HG02870 (cell line): ENCODE measurements around the gene TXLNA.
A peak's percentile ranks its signal among the peaks of the same experiment; 100 is the strongest.
"Not testable (repeated sequence)": the region's sequence is repeated elsewhere in the genome, so short reads cannot be mapped to it uniquely, and the experiment has no call there.

Experiments
- ATAC-seq: cut with Tn5 transposase; IDR thresholded peaks from one replicate; pipeline ENCODE4 v1.9.1; 2021; ENCODE audit warnings: mild to moderate bottlenecking, moderate library complexity; ENCODE audit not compliant: unreplicated experiment

TXLNA gene

GRCh38 chr1:32179443-32180185 lies at the start of gene TXLNA:
Gene TXLNA (plus strand): TSS chr1:32179675. CDS start chr1:32180346, 671 bp downstream.
- peak; percentile 83 for ATAC-seq

- not testable (repeated sequence) for ATAC-seq
Measured at GRCh38 chr1:32133950-32134280, 45.6 kb upstream of the TXLNA start.

- ATAC-seq, result no peak
Measured at GRCh38 chr1:32137111-32137510, 42.4 kb upstream of the TXLNA start.

DNA sequence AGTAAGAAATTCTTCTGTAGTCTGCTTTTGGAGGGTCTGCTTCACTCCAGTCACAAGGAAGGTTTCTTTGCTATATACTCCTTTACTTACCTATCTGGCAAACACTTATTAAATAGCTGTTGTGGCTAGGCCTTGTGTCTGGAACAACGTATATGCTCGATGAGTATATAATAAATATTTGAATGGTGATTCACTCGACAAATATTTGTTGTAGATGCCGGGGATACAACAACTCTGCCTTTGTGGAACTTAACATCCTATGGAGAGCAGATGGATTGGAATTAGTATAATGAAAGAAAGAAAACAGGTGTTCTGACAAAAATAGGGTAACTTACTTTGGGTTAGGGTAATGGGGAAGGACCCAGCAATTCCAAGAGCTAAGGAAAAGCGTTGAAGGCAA lies 40.5 kb upstream of the TXLNA start:
- ATAC-seq, result no peak

DNA sequence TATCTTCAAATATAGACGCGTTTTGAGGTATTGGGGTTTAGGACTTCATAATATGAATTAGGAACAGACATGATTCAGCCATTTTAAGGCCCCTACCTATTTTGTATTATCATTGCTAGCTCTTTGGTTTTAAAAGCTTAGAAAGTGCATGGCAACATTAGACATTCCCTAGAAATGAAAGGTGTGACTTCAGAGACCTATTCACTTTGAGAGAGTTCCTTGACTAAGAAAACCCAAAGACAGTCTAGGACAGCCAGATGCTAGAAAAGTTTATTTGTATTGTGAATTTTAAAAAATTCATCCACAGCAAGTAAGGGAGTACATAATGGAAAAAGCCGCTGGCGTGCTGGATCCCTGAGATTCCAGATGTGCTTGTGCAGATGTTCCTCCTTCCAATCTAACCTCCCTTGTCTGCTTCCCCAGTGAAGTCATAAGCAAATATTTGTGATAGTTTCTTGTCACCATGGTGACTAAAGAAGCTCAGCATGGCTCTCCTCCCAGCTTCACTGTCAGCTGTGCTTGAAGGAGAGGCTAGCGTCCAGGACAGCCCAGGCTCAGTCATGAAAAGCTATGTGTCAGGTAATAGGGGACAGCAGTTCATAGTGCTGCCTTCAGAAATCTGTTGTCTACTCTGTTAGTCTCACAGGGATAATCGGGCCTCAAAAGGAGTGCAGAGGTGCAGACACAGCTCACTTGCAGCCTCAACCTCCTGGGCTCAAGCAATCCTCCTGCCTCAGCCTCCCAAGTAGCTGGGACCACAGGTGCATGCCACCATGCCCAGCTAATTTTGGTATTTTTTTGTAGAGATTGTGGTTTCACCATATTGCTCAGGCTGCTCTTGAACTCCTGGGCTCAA lies 36.8 kb upstream of the TXLNA start:
- ATAC-seq, result no peak

DNA sequence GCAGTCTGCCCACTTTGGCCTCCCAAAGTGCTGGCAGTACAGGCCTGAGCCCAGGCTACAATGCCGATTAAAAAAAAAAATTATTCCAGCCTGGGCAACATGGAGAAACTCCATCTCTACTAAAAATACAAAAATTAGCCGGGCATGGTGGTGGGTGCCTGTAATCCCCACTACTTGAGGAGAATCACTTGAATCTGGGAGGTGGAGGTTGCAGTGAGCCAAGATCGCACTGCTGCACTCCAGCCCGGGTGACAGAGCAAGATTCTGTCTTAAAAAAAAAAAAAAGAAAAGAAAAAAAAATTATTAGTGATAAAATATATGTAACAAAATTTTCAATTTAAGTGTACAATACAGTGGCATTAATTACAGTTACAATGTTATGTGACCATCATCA lies 36.2 kb upstream of the TXLNA start:
- ATAC-seq, result not testable (repeated sequence)

GRCh38 chr1:32144033-32144432 lies 35.4 kb upstream of the TXLNA start:
- ATAC-seq, result no peak

GRCh38 chr1:32147799-32148198 lies 31.7 kb upstream of the TXLNA start:
- not testable (repeated sequence) for ATAC-seq

DNA sequence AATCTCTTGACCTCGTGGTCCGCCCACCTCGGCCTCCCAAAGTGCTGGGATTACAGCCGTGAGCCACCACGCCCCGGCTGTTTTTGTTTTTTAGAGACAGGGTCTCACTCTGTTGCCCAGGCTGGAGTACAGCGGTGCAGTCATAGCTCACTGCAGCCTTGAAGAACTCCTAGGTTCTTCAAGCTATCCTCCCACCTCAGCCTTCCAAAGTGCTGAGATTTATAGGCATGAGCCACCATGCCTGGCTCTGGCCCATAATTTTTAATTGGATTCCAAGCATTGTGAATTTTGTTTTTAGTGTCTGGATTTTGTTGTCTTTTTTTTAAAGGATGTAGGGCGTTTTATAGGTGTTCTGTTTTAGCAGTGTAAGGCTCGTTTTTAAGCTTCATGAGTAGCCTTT lies 28.6 kb upstream of the TXLNA start:
- no peak for ATAC-seq

DNA sequence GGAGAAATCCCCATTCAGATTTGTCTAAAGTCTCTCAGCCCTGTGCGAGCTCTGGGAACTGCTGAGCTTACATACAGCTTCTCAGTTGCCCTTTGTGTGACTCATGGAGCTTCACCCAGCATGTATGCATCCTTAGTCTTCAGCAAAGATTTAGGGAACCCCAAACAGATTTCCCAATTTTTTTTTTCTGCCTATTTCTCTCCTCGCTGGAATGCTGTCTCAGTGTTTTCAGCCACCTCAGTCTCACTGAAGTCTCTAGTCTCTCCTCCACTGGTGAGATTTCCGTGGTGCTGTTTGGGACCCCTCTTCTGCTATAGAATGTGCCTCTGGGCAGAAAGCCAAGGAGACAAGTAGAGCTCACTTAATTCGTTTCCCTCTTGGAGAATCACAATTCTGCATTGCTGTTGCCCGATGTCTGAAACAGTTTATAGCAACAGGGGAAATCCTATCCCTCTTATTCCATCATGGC lies 28.1 kb upstream of the TXLNA start:
- ATAC-seq, result no peak

DNA sequence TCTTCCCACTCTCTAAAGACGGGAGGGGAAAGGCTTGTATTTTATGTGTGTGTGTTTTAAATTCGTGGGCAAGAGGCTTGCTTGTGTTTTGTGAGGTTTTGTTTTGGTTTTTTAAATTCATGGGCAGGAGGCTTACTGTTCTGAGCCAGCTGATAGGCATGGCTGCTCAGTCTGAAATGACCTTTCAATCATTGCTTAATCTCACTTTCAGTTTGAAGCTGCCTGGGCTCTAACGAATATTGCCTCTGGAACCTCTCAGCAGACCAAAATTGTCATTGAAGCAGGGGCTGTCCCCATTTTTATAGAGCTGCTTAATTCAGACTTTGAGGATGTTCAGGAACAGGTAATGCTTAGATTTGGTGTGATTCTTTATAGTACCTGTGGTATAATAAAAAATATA lies 20.3 kb upstream of the TXLNA start:
- ATAC-seq, result no peak

DNA sequence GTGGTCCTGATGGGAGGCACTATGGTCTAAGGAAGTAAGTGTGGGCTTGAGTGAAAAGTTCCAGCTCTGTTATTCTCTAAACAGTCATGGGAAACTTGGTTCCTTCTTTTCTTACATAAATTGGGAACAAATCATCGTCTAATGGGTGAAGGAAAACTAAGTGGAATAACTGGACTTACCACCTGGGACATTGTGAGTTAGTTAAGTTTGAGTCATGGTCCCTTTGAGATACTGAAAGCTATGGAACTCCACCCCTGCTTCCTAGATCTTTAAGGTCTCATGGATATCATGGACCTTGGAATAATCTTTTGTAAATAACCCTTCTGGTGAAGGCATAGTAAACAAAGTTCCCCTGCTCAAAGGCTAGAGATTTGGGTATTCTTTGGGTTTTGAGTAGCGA lies 16.1 kb upstream of the TXLNA start:
- ATAC-seq, result no peak

GRCh38 chr1:32165633-32166032 lies 13.8 kb upstream of the TXLNA start:
- ATAC-seq, result not testable (repeated sequence)

GRCh38 chr1:32170991-32171390 lies 8.5 kb upstream of the TXLNA start:
- ATAC-seq, result no peak

- ATAC-seq, result no peak
Measured at GRCh38 chr1:32172621-32173245, 6.7 kb upstream of the TXLNA start.

- no peak for ATAC-seq
Measured at GRCh38 chr1:32178380-32179192, 889 bp upstream of the TXLNA start.

DNA sequence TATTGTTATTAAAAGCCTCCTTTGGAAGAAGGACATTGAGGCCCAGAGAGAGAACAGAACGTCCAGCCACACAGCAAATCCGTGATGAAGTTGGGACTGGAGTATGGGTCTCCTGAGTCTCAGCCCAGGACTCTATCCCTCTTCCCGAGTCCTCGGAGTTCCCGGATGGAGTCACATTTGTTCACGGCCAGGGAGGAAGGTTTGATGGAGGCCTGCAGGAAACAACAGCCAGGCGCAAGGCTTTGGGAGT lies 357 bp upstream of the TXLNA start:
- no peak for ATAC-seq

GRCh38 chr1:32180186-32181060 lies 948 bp downstream of the TXLNA start:
- no peak for ATAC-seq

GRCh38 chr1:32181065-32181464 lies 1.6 kb downstream of the TXLNA start:
- no peak for ATAC-seq

- no peak for ATAC-seq
Measured at GRCh38 chr1:32181563-32181962, 2.1 kb downstream of the TXLNA start.
